NCI-H226 (cell line): ENCODE data around the gene EVI2B.
"Not testable (repeated sequence)": the region's sequence is repeated elsewhere in the genome, so short reads cannot be mapped to it uniquely, and the experiment has no call there.

Experiments used
- DNase-seq: peaks from one replicate; pipeline ENCODE4 v3.0.0-alpha.2; 2015

The EVI2B gene

DNA sequence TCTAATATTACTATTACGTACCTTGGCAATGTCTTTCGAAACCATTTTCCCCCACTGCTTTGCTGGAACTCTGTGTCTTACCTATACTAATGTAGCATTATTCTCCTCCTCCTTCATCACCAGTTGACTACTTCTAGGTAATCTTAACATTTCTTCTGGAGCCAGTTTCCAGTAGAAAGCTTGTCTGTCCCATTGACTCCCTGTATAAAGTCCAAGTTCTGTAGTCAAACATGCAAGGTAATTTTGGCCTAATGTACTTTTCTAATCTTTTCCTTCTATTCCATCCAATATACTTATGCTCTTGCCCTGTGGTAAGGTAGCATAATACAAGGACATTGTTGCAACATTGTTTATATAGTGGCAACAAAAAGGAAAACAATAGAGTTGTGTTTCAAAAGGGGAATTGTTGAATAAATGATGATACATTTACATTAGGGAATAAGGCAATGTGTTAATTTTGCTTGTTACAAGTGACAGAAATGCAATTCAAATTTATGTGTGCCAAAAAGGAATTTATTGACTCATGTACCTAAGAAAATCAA lies 44.7 kb downstream of the EVI2B start:
- no peak for DNase-seq

- no peak for DNase-seq
Observed at GRCh38 chr17:31266042-31266441, 47.8 kb downstream of the EVI2B start.

- not testable (repeated sequence) for DNase-seq
Observed at GRCh38 chr17:31262923-31263322, 50.9 kb downstream of the EVI2B start.

DNA sequence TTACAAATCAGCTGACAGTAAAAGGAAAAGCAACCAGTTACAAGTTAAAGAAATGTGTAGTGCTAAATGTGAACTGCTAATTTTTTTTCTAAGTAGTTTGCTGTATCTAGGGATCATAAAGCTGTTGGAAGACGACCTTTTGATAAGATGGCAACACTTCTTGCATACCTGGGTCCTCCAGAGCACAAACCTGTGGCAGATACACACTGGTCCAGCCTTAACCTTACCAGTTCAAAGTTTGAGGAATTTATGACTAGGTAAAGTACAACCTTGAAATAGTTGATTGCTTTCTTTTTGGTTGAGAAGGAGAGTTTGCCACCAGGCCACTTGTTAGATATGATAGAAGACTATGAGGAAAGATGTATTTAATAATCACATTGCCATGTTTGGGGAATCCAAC lies 52.3 kb downstream of the EVI2B start:
- no peak for DNase-seq

- DNase-seq = no peak
Observed at GRCh38 chr17:31260151-31260550, 53.7 kb downstream of the EVI2B start.

DNA sequence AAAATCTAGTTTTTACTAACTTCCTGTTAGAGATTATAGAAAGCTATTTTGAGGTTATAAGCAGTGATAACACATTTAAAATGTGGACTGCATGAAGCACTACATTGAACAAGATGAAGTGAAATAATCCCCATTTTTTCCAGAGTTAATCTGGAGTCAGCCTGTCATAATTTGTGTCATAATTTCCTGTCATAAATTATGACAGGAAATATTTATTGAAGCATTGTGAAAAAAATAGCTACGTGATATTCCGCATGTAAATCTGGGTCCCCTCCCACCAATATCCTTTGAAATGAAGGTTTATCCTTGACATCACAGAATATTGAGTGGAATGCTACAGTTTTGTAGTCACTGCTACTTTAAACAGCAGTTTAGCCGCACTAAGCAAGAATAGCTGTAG lies 56.9 kb downstream of the EVI2B start:
- no peak for DNase-seq

GRCh38 chr17:31254654-31255053 lies 59.2 kb downstream of the EVI2B start:
- no peak for DNase-seq
